Measurements from ENCODE around the gene DOCK3.

- TF ChIP-seq SMC3 (IDR thresholded peaks at IDR 0.05) (no peak), ESRRA (IDR thresholded peaks at IDR 0.05; ENCODE audit: borderline replicate concordance, low read length) (no peak), JUN (IDR thresholded peaks at IDR 0.05) (no peak), CTCF (IDR thresholded peaks at IDR 0.05) (no peak), POLR2A (IDR thresholded peaks at IDR 0.05; ENCODE audit: low read length) (no peak), MAX (IDR thresholded peaks at IDR 0.05) (no peak), EHMT2 (IDR thresholded peaks at IDR 0.05; ENCODE audit: low read depth) (no peak), KDM1A (IDR thresholded peaks at IDR 0.05; ENCODE audit: low read depth) (no peak), FOXS1 (CRISPR knock-in tag; IDR thresholded peaks at IDR 0.05) (no peak), GATA3 (IDR thresholded peaks at IDR 0.05; ENCODE audit: borderline replicate concordance) (no peak), CBX2 (IDR thresholded peaks at IDR 0.05; ENCODE audit: borderline replicate concordance, low read depth) (no peak), REST (IDR thresholded peaks at IDR 0.05) (no peak), PBX3 (IDR thresholded peaks at IDR 0.05) (no peak), CEBPB (IDR thresholded peaks at IDR 0.05) (no peak)
These were observed 24.7 kb upstream of the DOCK3 start for GRCh38 chr3:50650018-50650417.

All from A549 (cell line).